Measurements from ENCODE around the gene ATXN1. TPM values are rescaled to one million over a fixed set of nuclear protein-coding genes. Genes with fewer than 3 reads are reported as not detected.

ATXN1 gene
- polyA plus RNA-seq, 1 donor from 2014 or later: 28.2 TPM

DNA sequence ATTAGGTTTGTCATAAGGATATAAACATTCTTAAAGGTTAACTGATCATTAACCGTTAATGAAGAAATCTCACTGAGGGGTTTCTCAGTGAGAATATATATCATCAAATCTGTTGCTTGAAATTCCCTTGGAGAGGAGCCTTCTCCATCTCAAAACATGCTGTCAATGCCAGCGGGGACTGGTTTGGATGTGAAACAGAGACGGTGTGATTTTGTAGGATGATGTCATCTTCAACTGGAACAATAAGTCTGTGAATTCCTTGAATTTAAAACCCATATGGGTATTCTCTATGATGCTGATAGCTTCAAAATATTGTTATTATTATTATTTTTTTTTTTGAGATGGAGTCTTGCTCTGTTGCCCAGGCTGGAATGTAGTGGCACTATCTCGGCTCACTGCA lies 447.0 kb downstream of the ATXN1 start:
- no peak overlapping the region for H3K27ac ChIP-seq (ENCODE audit: low read length)
- no peaks in the 10 kb centered on the region for H3K9me2 ChIP-seq (ENCODE audit: insufficient read depth, low read length)
- H3K36me3 ChIP-seq (ENCODE audit: insufficient read depth, low read length): no peaks in the 10 kb centered on the region
- no peaks in the 10 kb centered on the region for H3F3A ChIP-seq (ENCODE audit: insufficient read depth, low read length, poor library complexity, severe bottlenecking)
- TF ChIP-seq POLR2AphosphoS5 (IDR thresholded peaks at IDR 0.05): no peak
- TF ChIP-seq, protein P1, sequence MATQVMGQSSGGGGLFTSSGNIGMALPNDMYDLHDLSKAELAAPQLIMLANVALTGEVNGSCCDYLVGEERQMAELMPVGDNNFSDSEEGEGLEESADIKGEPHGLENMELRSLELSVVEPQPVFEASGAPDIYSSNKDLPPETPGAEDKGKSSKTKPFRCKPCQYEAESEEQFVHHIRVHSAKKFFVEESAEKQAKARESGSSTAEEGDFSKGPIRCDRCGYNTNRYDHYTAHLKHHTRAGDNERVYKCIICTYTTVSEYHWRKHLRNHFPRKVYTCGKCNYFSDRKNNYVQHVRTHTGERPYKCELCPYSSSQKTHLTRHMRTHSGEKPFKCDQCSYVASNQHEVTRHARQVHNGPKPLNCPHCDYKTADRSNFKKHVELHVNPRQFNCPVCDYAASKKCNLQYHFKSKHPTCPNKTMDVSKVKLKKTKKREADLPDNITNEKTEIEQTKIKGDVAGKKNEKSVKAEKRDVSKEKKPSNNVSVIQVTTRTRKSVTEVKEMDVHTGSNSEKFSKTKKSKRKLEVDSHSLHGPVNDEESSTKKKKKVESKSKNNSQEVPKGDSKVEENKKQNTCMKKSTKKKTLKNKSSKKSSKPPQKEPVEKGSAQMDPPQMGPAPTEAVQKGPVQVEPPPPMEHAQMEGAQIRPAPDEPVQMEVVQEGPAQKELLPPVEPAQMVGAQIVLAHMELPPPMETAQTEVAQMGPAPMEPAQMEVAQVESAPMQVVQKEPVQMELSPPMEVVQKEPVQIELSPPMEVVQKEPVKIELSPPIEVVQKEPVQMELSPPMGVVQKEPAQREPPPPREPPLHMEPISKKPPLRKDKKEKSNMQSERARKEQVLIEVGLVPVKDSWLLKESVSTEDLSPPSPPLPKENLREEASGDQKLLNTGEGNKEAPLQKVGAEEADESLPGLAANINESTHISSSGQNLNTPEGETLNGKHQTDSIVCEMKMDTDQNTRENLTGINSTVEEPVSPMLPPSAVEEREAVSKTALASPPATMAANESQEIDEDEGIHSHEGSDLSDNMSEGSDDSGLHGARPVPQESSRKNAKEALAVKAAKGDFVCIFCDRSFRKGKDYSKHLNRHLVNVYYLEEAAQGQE (IDR thresholded peaks at IDR 0.05; ENCODE audit: borderline replicate concordance): no peak
- TF ChIP-seq TAF1 (IDR thresholded peaks at IDR 0.05; ENCODE audit: low read depth): no peak
- TF ChIP-seq RAD21 (conservative IDR thresholded peaks at IDR 0.05): no peak
- TF ChIP-seq, protein P2, sequence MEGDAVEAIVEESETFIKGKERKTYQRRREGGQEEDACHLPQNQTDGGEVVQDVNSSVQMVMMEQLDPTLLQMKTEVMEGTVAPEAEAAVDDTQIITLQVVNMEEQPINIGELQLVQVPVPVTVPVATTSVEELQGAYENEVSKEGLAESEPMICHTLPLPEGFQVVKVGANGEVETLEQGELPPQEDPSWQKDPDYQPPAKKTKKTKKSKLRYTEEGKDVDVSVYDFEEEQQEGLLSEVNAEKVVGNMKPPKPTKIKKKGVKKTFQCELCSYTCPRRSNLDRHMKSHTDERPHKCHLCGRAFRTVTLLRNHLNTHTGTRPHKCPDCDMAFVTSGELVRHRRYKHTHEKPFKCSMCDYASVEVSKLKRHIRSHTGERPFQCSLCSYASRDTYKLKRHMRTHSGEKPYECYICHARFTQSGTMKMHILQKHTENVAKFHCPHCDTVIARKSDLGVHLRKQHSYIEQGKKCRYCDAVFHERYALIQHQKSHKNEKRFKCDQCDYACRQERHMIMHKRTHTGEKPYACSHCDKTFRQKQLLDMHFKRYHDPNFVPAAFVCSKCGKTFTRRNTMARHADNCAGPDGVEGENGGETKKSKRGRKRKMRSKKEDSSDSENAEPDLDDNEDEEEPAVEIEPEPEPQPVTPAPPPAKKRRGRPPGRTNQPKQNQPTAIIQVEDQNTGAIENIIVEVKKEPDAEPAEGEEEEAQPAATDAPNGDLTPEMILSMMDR (IDR thresholded peaks at IDR 0.05; ENCODE audit: poor library complexity, severe bottlenecking): no peak
- no peak for TF ChIP-seq EP300 (conservative IDR thresholded peaks at IDR 0.05; ENCODE audit: poor library complexity, severe bottlenecking)
- no peak for TF ChIP-seq EZH2 (IDR thresholded peaks at IDR 0.05; ENCODE audit: borderline replicate concordance, insufficient read depth, low read length, poor library complexity, severe bottlenecking)
- TF ChIP-seq MXI1 (conservative IDR thresholded peaks at IDR 0.05; ENCODE audit: poor library complexity, severe bottlenecking): no peak
- no peak for TF ChIP-seq SMC3 (conservative IDR thresholded peaks at IDR 0.05; ENCODE audit: poor library complexity)
- no peak overlapping the region for H3K9ac ChIP-seq (ENCODE audit: low read length)
- no peaks in the 10 kb centered on the region for H3K27me3 ChIP-seq (ENCODE audit: insufficient read depth, low read depth, low read length)
- H3K79me2 ChIP-seq (replicated peaks; ENCODE audit: insufficient read depth, low read length): no peaks in the 10 kb centered on the region
- no peak overlapping the region for H2AFZ ChIP-seq (ENCODE audit: low read depth, low read length)
- H3K4me2 ChIP-seq (ENCODE audit: low read length): no peak overlapping the region
- H4K20me1 ChIP-seq (ENCODE audit: insufficient read depth): no peaks in the 10 kb centered on the region
- H3K9me3 ChIP-seq (ENCODE audit: low read length): no peaks in the 10 kb centered on the region
- H3K4me3 ChIP-seq (ENCODE audit: low read length): no peak overlapping the region

DNA sequence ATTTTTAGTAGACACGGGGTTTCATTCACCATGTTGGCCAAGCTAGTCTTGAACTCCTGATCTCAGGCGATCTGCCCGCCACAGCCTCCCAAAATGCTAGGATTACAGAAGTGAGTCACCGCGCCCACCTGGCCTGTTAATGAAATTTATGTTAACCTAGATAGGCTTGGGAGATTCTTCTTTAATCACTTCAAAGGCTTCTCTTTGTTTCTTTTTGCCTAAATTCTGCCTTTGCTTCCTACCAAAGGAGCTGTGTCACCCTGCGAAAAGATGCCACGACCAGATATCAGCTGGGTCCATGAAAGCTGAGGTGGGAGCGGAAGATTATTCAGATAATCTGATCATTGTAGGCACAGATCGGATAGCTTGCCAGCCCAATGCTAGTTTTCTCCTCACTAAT lies 447.5 kb downstream of the ATXN1 start:
- no peaks in the 10 kb centered on the region for H3K36me3 ChIP-seq (ENCODE audit: insufficient read depth, low read length)
- no peak overlapping the region for H2AFZ ChIP-seq (ENCODE audit: low read depth, low read length)
- H3K79me2 ChIP-seq (replicated peaks; ENCODE audit: insufficient read depth, low read length): no peaks in the 10 kb centered on the region
- H3K9me3 ChIP-seq (ENCODE audit: low read length): no peaks in the 10 kb centered on the region
- no peaks in the 10 kb centered on the region for H3K9me2 ChIP-seq (ENCODE audit: insufficient read depth, low read length)
- no peak overlapping the region for H3K27ac ChIP-seq (ENCODE audit: low read length)
- no peak overlapping the region for H3K4me2 ChIP-seq (ENCODE audit: low read length)
- H3K9ac ChIP-seq (ENCODE audit: low read length): no peak overlapping the region
- no peaks in the 10 kb centered on the region for H3F3A ChIP-seq (ENCODE audit: insufficient read depth, low read length, poor library complexity, severe bottlenecking)
- H3K4me3 ChIP-seq (ENCODE audit: low read length): no peak overlapping the region
- H4K20me1 ChIP-seq (ENCODE audit: insufficient read depth): no peaks in the 10 kb centered on the region
- H3K27me3 ChIP-seq (ENCODE audit: insufficient read depth, low read depth, low read length): no peaks in the 10 kb centered on the region
- TF ChIP-seq RAD21 (conservative IDR thresholded peaks at IDR 0.05) (no peak), EZH2 (IDR thresholded peaks at IDR 0.05; ENCODE audit: borderline replicate concordance, insufficient read depth, low read length, poor library complexity, severe bottlenecking) (no peak), MXI1 (conservative IDR thresholded peaks at IDR 0.05; ENCODE audit: poor library complexity, severe bottlenecking) (no peak), SMC3 (conservative IDR thresholded peaks at IDR 0.05; ENCODE audit: poor library complexity) (no peak), EP300 (conservative IDR thresholded peaks at IDR 0.05; ENCODE audit: poor library complexity, severe bottlenecking) (no peak), TAF1 (IDR thresholded peaks at IDR 0.05; ENCODE audit: low read depth) (no peak), POLR2AphosphoS5 (IDR thresholded peaks at IDR 0.05) (no peak)
- TF ChIP-seq, protein P2 (IDR thresholded peaks at IDR 0.05; ENCODE audit: poor library complexity, severe bottlenecking): no peak
- TF ChIP-seq, protein P1 (IDR thresholded peaks at IDR 0.05; ENCODE audit: borderline replicate concordance): no peak

Data from neural cell (in vitro differentiated cells).